ENCODE data around the gene RAB19.

Gene RAB19

GRCh38 chr7:140463111-140463510, 59.3 kb downstream of the RAB19 start:
- no peak for TF ChIP-seq CTCF (IDR thresholded peaks at IDR 0.05; ENCODE audit: low read depth, low read length, missing control alignments)
- H3K4me3 ChIP-seq (ENCODE audit: low read depth, low read length), result no peak overlapping the region
- no peak for DNase-seq (ENCODE audit: low read depth)

- H3K4me3 ChIP-seq (ENCODE audit: low read depth, low read length), result no peak overlapping the region
- peak; percentile 37 for TF ChIP-seq CTCF (IDR thresholded peaks at IDR 0.05; ENCODE audit: low read depth, low read length, missing control alignments)
- DNase-seq (ENCODE audit: low read depth), result no peak
Measured at GRCh38 chr7:140475747-140476333, 72.0 kb downstream of the RAB19 start.

- TF ChIP-seq CTCF (IDR thresholded peaks at IDR 0.05; ENCODE audit: low read depth, low read length, missing control alignments), result no peak
- DNase-seq (ENCODE audit: low read depth), result no peak
- peak overlapping the region; percentile 21 for H3K4me3 ChIP-seq (ENCODE audit: low read depth, low read length)
Measured at GRCh38 chr7:140476698-140477261, 72.9 kb downstream of the RAB19 start.
